RWPE1 (cell line): ENCODE results near the gene RPL12.
A peak's percentile ranks its signal among the peaks of the same experiment; 100 is the strongest.
"Not testable (repeated sequence)": the region's sequence is repeated elsewhere in the genome, so short reads cannot be mapped to it uniquely, and the experiment has no call there.

Experiments used
- CTCF ChIA-PET: fragments of 350-600 bp; sonication (Branson Sonifier 250); formaldehyde crosslinking; extraction: SDS; loops from one replicate; lab custom pipeline; 2021; lab: Yijun Ruan, JAX
- POLR2A ChIA-PET: fragments of 400-600 bp; formaldehyde crosslinking; extraction: SDS; loops from one replicate; lab custom pipeline; 2020; ENCODE audit warnings: antibody characterized with exemption; ENCODE audit not compliant: low non-redundant PET; lab: Yijun Ruan, JAX
- DNase-seq: peaks from one replicate; pipeline ENCODE4 v3.0.0; 2012; ENCODE audit warnings: low spot score
- H3K27ac ChIP-seq: fragments of 450-650 bp; 2 replicates; pipeline ENCODE4 v1.5.1; 2017
- CTCF ChIP-seq: fragments of 450-650 bp; conservative IDR thresholded peaks from 2 replicates; pipeline ENCODE4 v1.5.1; 2017; ENCODE audit warnings: low read depth, mild to moderate bottlenecking

Gene RPL12

DNA sequence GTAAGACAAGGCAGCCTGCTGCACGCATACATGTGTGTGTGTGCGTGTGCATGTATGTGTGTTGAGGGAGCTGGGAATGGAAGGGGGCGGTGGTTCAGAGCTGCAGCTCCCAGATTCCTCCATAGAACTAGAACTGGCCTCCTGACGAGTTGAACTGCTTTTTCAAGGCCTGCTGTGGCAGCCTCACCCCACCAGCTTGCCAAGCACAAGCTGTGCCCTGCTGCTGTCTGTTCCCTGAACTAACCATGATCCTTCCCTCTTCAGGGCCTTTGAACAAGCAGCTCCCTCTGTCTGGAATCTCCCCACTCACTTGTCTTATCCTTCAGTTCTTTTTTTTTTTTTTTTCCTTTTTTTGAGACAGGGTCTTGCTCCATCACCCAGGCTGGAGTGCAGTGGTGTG is 22.7 kb upstream of the RPL12 start:
- no peak for DNase-seq
- ChIA-PET POLR2A (interaction anchor here (0.7 kb wide), 1 partner anchor 158 kb away, joined by 3 read pairs; no protein-coding TSS in a partner anchor), CTCF (interaction anchor here (0.6 kb wide), 1 partner anchor 16 kb away, joined by 4 read pairs; no protein-coding TSS in a partner anchor)
- H3K27ac ChIP-seq, result peak overlapping the region; percentile 10; the same call in 1 of the 2 replicates
- TF ChIP-seq CTCF, result no peak

- H3K27ac ChIP-seq, result peak overlapping the region; percentile 10; the same call in 1 of the 2 replicates
- ChIA-PET POLR2A (no interaction called here), CTCF (interaction anchor here (0.7 kb wide), 1 partner anchor 9 kb away, joined by 5 read pairs; no protein-coding TSS in a partner anchor)
- no peak for TF ChIP-seq CTCF
- no peak for DNase-seq
Measured at GRCh38 chr9:127473501-127473900, 22.3 kb upstream of the RPL12 start.

- no peak for DNase-seq
- TF ChIP-seq CTCF, result no peak
- CTCF ChIA-PET, result no interaction called here
- no peak overlapping the region for H3K27ac ChIP-seq
- POLR2A ChIA-PET, result interaction anchor here (0.7 kb wide), 1 partner anchor 17 kb away, joined by 3 read pairs; no protein-coding TSS in a partner anchor
Measured at GRCh38 chr9:127470662-127471061, 19.5 kb upstream of the RPL12 start.

DNA sequence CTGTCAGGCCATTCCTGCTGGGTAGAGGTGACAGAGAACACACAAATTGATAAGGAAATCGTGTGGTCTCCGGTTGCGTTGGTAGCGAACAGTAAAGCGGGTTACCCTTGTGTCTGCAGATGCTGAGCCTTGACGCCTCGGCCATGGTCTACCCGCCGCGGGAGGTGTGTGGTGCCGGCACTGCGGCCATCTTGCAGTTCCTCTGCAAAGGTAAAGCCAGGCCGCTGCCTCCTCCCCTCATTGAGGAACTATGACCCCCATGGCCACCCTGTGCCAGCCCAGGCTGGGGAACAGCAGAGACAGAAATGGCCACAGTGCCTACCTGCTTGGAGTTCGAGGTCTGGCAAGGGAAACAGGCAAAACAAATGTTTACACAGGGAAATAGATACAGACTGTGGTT is 16.4 kb upstream of the RPL12 start:
- peak overlapping the region; percentile 0; the same call in 1 of the 2 replicates for H3K27ac ChIP-seq

DNA sequence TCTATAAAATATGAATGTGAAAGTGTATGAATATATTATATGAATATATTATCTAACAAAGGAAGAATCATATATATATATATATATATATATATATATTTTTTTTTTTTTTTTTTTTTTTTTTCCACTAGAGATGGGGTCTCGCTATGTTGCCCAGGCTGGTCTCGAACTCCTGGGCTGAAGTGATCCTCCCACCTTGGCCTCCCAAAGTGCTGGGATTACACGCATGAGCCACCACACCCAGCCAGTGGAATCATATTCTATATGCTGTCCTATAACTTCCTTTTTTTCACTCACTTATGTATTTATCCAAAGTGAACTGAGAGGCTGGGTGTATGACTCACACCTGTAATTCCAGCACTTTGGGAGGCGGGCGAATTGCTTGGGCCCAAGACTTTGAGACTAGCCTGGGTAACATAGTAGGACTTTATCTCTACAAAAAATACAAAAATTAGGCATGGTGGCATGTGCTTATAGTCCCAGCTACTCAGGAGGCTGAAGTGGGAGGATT is 15.3 kb upstream of the RPL12 start:
- DNase-seq, POLR2A ChIA-PET, H3K27ac ChIP-seq, CTCF ChIA-PET: not testable (repeated sequence)

More for the DNA sequence above, 16.4 kb upstream of the RPL12 start:
- TF ChIP-seq CTCF, result no peak
- ChIA-PET POLR2A (interaction anchor here (0.6 kb wide), 1 partner anchor 35 kb away, joined by 5 read pairs; no protein-coding TSS in a partner anchor), CTCF (interaction anchor here (1.1 kb wide), 1 partner anchor 527 kb away, joined by 4 read pairs; no protein-coding TSS in a partner anchor)
- DNase-seq, result no peak

- ChIA-PET POLR2A (no interaction called here), CTCF (interaction anchor here (0.5 kb wide), 1 partner anchor 9 kb away, joined by 5 read pairs; no protein-coding TSS in a partner anchor)
- 0 out of 2 replicates have a peak overlapping the region, but pooled peaks have one; percentile 0 for H3K27ac ChIP-seq
- no peak for DNase-seq
- no peak for TF ChIP-seq CTCF
Measured at GRCh38 chr9:127463911-127464310, 12.7 kb upstream of the RPL12 start.

GRCh38 chr9:127463382-127463781 is 12.2 kb upstream of the RPL12 start:
- no peak overlapping the region for H3K27ac ChIP-seq
- no peak for TF ChIP-seq CTCF
- ChIA-PET POLR2A (no interaction called here), CTCF (no interaction called here)
- no peak for DNase-seq
